Left lobe of liver (tissue), 2 donors: ENCODE data around the gene FLNC. TPM values are rescaled to one million over a fixed set of nuclear protein-coding genes. Genes with fewer than 3 reads are reported as not detected.
A peak's percentile ranks its signal among the peaks of the same experiment; 100 is the strongest.

ENCODE experiments used
- ATAC-seq: fragments of 200-7000 bp; cut with Tn5 transposase; one replicate; pipeline ENCODE4 v1.9.1; 2020; ENCODE audit warnings: mild to moderate bottlenecking, moderate library complexity
- DNase-seq: peaks from one replicate; pipeline ENCODE4 v3.0.0-alpha.2; 2020; ENCODE audit warnings: low spot score
- total RNA-seq: library from RNA; stranded (reverse); gene quantifications from one replicate; pipeline ENCODE4 v1.2.1, GENCODE V29; 2021
- donor health status: DM: no; HTN: no; CAD: no; lungs with moderate emphysema.
- donor health status: DM: no; HTN: yes; CAD: no.

The FLNC gene
- total RNA-seq, 1 donor from 2014 or later, result 0.55 TPM

DNA sequence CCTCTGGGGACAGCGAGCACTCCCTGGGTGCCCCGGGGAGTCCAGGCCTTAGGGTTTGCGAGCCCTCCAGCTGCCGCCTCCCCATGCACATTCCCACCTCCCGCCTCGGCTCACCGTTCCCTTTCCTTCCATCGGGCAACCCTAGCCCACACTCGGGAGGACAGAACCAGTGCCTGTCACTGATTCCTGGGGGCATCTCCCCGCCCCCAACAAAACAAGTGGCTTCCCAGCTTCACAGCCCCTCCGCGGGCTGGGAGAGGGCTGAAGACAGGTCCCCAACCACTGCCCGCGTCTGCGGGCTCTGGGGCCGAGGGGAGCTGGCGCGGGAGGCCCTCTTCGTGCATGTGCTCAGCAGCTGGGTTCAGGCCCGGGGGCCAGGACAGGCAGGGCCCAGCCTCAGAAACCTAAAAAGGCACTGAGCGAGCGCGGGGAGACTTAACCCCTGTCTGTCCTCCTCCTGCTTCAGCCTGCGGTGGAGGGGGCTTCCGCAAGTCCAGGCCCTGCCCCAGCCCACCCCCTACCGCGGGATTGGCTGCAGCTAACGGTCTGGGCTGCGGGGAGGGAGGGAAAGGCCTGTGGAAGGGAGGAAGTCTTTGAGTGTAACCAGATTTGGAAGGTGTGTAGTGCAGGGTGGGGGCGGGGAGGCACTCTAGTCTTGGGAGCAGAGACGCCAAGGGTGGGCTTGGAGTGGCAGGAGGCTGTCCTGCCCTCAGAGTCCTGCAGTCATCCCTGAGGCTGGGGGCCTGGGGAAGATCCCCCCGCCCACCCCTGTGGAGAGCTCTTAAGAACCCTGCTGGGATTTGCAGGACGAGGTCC is 1.2 kb downstream of the FLNC start:
- ATAC-seq (peak; percentile 6), DNase-seq (no peak)

DNA sequence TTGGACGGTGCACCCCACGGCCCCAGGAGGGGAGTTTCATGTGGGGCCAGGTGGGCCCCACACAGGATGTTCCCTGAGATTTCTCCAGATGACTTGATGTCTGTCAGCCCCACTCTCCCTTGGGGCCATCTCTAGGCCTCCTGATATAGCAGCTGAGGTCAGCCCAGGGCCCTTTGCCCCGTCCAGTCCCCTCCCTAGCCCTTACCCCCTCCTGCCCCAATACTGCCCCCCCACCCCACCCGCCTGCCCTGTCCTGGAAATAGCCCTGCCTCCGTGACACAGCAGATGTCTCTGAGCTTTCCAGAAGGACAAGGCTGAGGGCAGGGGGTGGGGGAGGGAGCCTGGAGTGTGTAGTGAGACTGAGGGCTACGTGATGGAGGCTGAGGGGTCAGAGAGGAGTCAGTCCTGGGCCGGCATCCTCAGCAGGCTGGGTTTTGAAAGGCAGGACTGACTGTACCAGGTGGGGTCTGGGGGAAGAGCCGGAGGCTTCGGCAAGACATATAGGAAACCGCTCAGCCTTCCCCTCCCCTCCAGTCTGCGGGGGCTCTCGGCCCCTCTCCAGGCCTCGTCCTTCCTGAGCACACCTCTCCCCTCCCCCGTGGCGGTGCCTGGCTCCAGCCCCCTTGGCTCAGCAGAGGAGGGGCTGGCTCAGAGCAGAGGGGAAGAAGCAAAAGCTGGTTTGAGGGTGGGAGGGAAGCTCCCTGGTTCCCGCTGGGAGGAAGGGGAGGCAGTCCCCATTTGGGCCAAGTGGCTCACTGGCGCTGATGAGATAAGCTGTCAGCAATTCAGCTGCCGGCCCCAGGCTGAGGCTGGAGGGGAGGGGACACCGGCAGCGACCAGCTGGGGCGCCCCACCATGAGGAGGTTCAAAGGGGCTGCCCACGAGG is 2.0 kb downstream of the FLNC start:
- DNase-seq (no peak), ATAC-seq (no peak)

- no peak for DNase-seq
- no peak for ATAC-seq
These were observed 2.6 kb downstream of the FLNC start for GRCh38 chr7:128832880-128833147.

GRCh38 chr7:128833148-128833945 is 3.1 kb downstream of the FLNC start:
- ATAC-seq, result no peak

GRCh38 chr7:128833946-128834325 is 3.7 kb downstream of the FLNC start:
- DNase-seq (no peak), ATAC-seq (no peak)

More at GRCh38 chr7:128833148-128833945, 3.1 kb downstream of the FLNC start:
- no peak for DNase-seq

GRCh38 chr7:128835231-128835751 is 5.1 kb downstream of the FLNC start:
- no peak for DNase-seq

GRCh38 chr7:128835790-128836641 is 5.8 kb downstream of the FLNC start:
- DNase-seq (no peak), ATAC-seq (no peak)

More at GRCh38 chr7:128835231-128835751, 5.1 kb downstream of the FLNC start:
- ATAC-seq, result no peak

DNA sequence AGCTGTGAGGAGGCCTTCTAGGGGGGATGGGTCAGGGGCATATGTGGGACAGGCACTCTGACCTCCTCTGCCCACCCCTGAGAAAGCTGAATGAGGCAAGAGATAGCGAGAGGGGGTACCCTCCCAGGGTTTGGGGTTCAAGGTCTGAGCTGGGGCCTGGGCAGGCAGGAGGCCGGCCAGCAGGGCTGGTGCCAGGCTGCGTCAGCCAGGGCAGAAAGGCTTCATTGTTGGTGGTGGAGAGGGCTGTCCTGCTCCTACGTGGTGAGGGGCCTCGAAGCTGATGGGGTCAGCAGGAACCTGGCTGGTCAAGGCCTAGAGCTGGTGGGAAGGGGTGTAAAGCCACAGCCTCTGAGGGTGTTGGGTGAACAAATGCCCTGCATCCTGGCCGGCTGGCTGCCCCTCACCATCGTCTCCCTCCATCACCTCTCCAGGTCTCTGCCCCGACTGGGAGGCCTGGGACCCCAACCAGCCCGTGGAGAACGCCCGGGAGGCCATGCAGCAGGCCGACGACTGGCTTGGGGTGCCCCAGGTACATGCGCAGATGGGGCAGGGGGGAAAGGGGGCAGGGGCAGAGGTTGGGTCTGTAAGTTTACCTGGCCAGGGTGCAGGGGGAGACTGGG is 6.6 kb downstream of the FLNC start:
- ATAC-seq, result no peak

DNA sequence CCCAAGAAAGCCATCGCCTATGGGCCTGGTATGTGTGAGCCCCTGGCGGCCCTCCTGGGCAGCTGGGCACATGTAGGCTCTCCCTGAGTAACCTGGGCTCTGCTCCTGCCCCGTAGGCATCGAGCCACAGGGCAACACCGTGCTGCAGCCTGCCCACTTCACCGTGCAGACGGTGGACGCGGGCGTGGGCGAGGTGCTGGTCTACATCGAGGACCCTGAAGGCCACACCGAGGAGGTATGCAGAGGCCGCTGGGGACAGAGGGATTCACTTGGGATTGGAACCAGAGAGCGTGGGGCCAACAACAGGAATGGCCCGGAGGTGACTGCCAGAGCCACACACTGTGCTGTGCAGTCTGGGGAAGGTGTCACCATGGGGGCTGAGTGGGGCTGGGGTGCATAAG is 7.3 kb downstream of the FLNC start:
- no peak for ATAC-seq
- DNase-seq, result no peak

More for the DNA sequence above, 6.6 kb downstream of the FLNC start:
- no peak for DNase-seq

GRCh38 chr7:128838109-128838779 is 8.0 kb downstream of the FLNC start:
- ATAC-seq (no peak), DNase-seq (no peak)

- ATAC-seq (no peak), DNase-seq (no peak)
These were observed 8.9 kb downstream of the FLNC start for GRCh38 chr7:128838981-128839731.

DNA sequence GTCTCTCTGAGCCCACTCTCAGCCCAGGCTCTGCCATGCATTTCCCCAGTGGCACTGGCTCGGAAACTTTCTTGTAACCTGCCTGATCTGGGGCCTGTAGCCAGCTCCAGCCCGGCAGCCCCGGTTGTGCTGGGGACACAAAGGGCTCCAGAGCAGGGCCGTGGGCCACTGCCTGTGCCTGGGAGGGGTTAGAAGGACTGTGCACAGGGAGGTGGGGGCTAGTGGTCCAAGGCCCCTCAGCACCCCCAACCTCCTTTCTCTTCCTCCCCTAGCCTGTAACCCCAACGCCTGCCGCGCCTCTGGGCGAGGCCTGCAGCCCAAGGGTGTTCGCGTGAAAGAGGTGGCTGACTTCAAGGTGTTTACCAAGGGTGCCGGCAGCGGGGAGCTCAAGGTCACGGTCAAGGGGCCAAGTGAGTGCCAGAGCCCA is 9.6 kb downstream of the FLNC start:
- DNase-seq (no peak), ATAC-seq (no peak)

GRCh38 chr7:128840326-128841170 is 10.3 kb downstream of the FLNC start:
- DNase-seq (no peak), ATAC-seq (no peak)

GRCh38 chr7:128841171-128841690 is 11.0 kb downstream of the FLNC start:
- ATAC-seq (no peak), DNase-seq (no peak)

DNA sequence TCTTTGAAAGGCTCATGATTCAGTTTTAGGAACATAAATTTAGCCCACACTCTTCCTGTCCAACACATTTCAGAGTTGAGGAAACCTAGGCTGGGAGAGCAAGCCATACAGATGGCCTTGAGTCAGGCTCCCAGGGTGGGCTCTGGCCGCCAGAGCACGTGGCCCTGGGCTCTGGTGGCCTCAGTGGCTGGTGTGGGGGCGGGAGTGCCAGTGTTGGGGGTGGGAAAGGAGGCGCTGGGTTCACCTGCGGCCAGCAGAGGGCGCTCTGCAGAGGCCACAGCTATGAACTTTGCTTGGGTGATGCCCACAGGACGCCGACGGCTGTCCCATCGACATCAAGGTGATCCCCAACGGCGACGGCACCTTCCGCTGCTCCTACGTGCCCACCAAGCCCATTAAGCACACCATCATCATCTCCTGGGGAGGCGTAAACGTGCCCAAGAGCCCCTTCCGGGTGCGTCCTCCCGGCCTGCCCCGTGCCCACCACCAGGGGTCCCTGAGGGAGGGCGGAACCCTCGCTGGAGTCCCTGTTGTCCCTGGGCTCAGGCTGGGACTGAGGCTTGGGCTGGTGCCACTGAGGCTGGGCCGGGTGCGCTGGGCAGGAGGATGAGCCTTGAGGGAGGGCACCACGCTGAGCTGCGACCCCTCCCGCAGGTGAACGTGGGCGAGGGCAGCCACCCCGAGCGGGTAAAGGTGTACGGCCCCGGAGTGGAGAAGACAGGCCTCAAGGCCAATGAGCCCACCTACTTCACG is 11.9 kb downstream of the FLNC start:
- DNase-seq, result no peak
- ATAC-seq, result peak; percentile 69
